Kidney epithelial cell (primary cell): Measurements from ENCODE around the gene ZNF189. TPM values are rescaled to one million over a fixed set of nuclear protein-coding genes. Genes with fewer than 3 reads are reported as not detected.

ENCODE experiments used
- DNase-seq: peaks from one replicate; pipeline ENCODE4 v3.0.0-alpha.2; 2010; ENCODE audit warnings: low read depth
- H3K27me3 ChIP-seq: 2 replicates; pipeline ENCODE4 v1.6.0; 2011; ENCODE audit warnings: low read length; ENCODE audit not compliant: control insufficient read depth, insufficient read depth
- H3K36me3 ChIP-seq: 2 replicates; pipeline ENCODE4 v1.5.1; 2011; ENCODE audit warnings: low read length; ENCODE audit not compliant: control insufficient read depth, insufficient read depth
- H3K4me3 ChIP-seq: 2 replicates; pipeline ENCODE4 v1.5.1; 2011; ENCODE audit warnings: low read depth, mild to moderate bottlenecking, control low read depth, low read length
- CTCF ChIP-seq: IDR thresholded peaks from 2 replicates; pipeline ENCODE4 v1.5.1; 2011; ENCODE audit warnings: mild to moderate bottlenecking, moderate library complexity, low read length, control low read depth, inconsistent platforms; ENCODE audit not compliant: insufficient read depth, poor library complexity, severe bottlenecking
- total RNA-seq: library from RNA; depleted of rRNA; stranded (reverse); fragments of >200 nt; gene quantifications from 2 replicates; pipeline ENCODE4 v1.2.3, GENCODE V29; 2015

The ZNF189 gene
- total RNA-seq, 1 donor from 2014 or later: 11.0 TPM

- no peak for DNase-seq
- Histone ChIP-seq H3K36me3 (no peaks in the 10 kb centered on the region), H3K4me3 (peak overlapping the region; percentile 55), H3K27me3 (no peaks in the 10 kb centered on the region)
- peak; percentile 60 for TF ChIP-seq CTCF
These were observed 50.5 kb downstream of the ZNF189 start for GRCh38 chr9:101449071-101449721.

GRCh38 chr9:101450931-101451330, 52.3 kb downstream of the ZNF189 start:
- TF ChIP-seq CTCF: no peak
- Histone ChIP-seq H3K27me3 (no peaks in the 10 kb centered on the region), H3K4me3 (no peak overlapping the region), H3K36me3 (no peaks in the 10 kb centered on the region)
- DNase-seq: no peak

GRCh38 chr9:101451498-101451897, 52.8 kb downstream of the ZNF189 start:
- Histone ChIP-seq H3K27me3 (no peaks in the 10 kb centered on the region), H3K36me3 (no peaks in the 10 kb centered on the region)

GRCh38 chr9:101453776-101454570, 55.3 kb downstream of the ZNF189 start:
- TF ChIP-seq CTCF: no peak
- Histone ChIP-seq H3K27me3 (no peaks in the 10 kb centered on the region), H3K36me3 (no peaks in the 10 kb centered on the region), H3K4me3 (no peak overlapping the region)
- no peak for DNase-seq

More at GRCh38 chr9:101451498-101451897, 52.8 kb downstream of the ZNF189 start:
- H3K4me3 ChIP-seq: no peak overlapping the region
- no peak for DNase-seq
- no peak for TF ChIP-seq CTCF

GRCh38 chr9:101455656-101456240, 57.1 kb downstream of the ZNF189 start:
- Histone ChIP-seq H3K27me3 (no peaks in the 10 kb centered on the region), H3K4me3 (no peak overlapping the region), H3K36me3 (no peaks in the 10 kb centered on the region)
- no peak for TF ChIP-seq CTCF
- DNase-seq: no peak
